GM12878 (cell line): ENCODE data around the gene REM2.

ENCODE experiments used
- NFYB ChIP-seq: IDR thresholded peaks from 2 replicates; pipeline ENCODE4 v1.6.1; 2011; ENCODE audit warnings: low read depth, mild to moderate bottlenecking, low read length, improper control_type of control experiment, moderate library complexity; ENCODE audit not compliant: insufficient read depth
- NR2C1 ChIP-seq: fragments of 450-650 bp; IDR thresholded peaks from 2 replicates; pipeline ENCODE4 v1.6.1; 2017; ENCODE audit warnings: antibody characterized with exemption, mild to moderate bottlenecking, moderate library complexity
- POLR2A ChIP-seq: IDR thresholded peaks from 2 replicates; pipeline ENCODE4 v1.6.1; 2011; ENCODE audit warnings: low read depth, mild to moderate bottlenecking, low read length
- RAD21 ChIP-seq: IDR thresholded peaks from 2 replicates; pipeline ENCODE4 v1.6.1; 2011; ENCODE audit warnings: mild to moderate bottlenecking, low read depth, low read length, moderate library complexity; ENCODE audit not compliant: insufficient read depth
- RB1 ChIP-seq: fragments of 450-650 bp; formaldehyde crosslinking; IDR thresholded peaks from 2 replicates; pipeline ENCODE4 v1.6.1; 2017; ENCODE audit warnings: mild to moderate bottlenecking, borderline replicate concordance
- RCOR1 ChIP-seq: conservative IDR thresholded peaks from 2 replicates; pipeline ENCODE4 v1.6.1; 2012; ENCODE audit warnings: low read depth, low read length, improper control_type of control experiment
- SIN3A ChIP-seq: IDR thresholded peaks from 2 replicates; pipeline ENCODE4 v1.6.1; 2012; ENCODE audit warnings: low read depth, low read length, improper control_type of control experiment
- TF ChIP-seq, protein P1 (sequence below), 3 experiments: IDR thresholded peaks in 2 of 3; conservative IDR thresholded peaks in 1 of 3; 2 replicates each; pipeline ENCODE4 v1.5.1; 2011; ENCODE audit warnings: low read depth in 3 of 3, low read length in 3 of 3, mild to moderate bottlenecking in 3 of 3, control low read depth in 2 of 3, moderate library complexity in 2 of 3, inconsistent platforms in 1 of 3, mixed read lengths in 1 of 3; ENCODE audit not compliant: control insufficient read depth in 2 of 3, insufficient read depth in 1 of 3; ENCODE audit errors: extremely low read depth in 1 of 3
- TF ChIP-seq, protein P2 (sequence below): IDR thresholded peaks from 2 replicates; pipeline ENCODE4 v1.6.1; 2011; ENCODE audit warnings: low read depth, mild to moderate bottlenecking, low read length, moderate library complexity, borderline replicate concordance; ENCODE audit errors: extremely low read depth
- TF ChIP-seq, protein P3 (sequence below): fragments of 450-650 bp; formaldehyde crosslinking; IDR thresholded peaks from 2 replicates; pipeline ENCODE4 v1.4.0; 2020; ENCODE audit warnings: mild to moderate bottlenecking, moderate library complexity
- TF ChIP-seq, protein P4 (sequence below): IDR thresholded peaks from 2 replicates; pipeline ENCODE4 v1.6.1; 2012; ENCODE audit warnings: mild to moderate bottlenecking, low read depth, low read length

DNA sequence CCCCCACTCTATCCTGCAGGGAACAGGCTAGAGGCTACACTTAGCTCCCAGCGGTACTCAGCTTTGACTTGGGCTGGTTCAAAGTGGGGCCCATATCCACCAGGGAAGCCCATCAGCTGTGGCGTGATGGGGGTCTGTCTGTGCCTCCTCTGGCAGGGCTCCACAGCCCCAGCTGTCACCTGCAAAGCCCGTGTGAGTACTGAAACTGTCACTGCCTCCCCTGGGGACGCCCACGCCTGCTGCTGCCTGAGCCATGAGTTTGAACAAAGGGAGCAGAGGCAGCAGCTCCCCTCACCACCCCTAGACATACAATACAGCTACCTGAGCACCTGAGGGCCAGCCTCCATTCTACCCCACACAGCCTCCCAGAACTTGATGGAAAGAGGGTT lies 5.0 kb downstream of the REM2 start:
- TF ChIP-seq, protein P1, sequence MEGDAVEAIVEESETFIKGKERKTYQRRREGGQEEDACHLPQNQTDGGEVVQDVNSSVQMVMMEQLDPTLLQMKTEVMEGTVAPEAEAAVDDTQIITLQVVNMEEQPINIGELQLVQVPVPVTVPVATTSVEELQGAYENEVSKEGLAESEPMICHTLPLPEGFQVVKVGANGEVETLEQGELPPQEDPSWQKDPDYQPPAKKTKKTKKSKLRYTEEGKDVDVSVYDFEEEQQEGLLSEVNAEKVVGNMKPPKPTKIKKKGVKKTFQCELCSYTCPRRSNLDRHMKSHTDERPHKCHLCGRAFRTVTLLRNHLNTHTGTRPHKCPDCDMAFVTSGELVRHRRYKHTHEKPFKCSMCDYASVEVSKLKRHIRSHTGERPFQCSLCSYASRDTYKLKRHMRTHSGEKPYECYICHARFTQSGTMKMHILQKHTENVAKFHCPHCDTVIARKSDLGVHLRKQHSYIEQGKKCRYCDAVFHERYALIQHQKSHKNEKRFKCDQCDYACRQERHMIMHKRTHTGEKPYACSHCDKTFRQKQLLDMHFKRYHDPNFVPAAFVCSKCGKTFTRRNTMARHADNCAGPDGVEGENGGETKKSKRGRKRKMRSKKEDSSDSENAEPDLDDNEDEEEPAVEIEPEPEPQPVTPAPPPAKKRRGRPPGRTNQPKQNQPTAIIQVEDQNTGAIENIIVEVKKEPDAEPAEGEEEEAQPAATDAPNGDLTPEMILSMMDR (IDR thresholded peaks at IDR 0.05 in 2 of 3, conservative IDR thresholded peaks at IDR 0.05 in 1 of 3; ENCODE audit: control insufficient read depth in 2 of 3, extremely low read depth in 1 of 3, insufficient read depth in 1 of 3, low read depth in 3 of 3, low read length in 3 of 3), result no peak
- TF ChIP-seq, protein P2, sequence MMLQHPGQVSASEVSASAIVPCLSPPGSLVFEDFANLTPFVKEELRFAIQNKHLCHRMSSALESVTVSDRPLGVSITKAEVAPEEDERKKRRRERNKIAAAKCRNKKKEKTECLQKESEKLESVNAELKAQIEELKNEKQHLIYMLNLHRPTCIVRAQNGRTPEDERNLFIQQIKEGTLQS, result no peak
- TF ChIP-seq RB1, result no peak
- TF ChIP-seq RAD21, result no peak
- TF ChIP-seq, protein P3, sequence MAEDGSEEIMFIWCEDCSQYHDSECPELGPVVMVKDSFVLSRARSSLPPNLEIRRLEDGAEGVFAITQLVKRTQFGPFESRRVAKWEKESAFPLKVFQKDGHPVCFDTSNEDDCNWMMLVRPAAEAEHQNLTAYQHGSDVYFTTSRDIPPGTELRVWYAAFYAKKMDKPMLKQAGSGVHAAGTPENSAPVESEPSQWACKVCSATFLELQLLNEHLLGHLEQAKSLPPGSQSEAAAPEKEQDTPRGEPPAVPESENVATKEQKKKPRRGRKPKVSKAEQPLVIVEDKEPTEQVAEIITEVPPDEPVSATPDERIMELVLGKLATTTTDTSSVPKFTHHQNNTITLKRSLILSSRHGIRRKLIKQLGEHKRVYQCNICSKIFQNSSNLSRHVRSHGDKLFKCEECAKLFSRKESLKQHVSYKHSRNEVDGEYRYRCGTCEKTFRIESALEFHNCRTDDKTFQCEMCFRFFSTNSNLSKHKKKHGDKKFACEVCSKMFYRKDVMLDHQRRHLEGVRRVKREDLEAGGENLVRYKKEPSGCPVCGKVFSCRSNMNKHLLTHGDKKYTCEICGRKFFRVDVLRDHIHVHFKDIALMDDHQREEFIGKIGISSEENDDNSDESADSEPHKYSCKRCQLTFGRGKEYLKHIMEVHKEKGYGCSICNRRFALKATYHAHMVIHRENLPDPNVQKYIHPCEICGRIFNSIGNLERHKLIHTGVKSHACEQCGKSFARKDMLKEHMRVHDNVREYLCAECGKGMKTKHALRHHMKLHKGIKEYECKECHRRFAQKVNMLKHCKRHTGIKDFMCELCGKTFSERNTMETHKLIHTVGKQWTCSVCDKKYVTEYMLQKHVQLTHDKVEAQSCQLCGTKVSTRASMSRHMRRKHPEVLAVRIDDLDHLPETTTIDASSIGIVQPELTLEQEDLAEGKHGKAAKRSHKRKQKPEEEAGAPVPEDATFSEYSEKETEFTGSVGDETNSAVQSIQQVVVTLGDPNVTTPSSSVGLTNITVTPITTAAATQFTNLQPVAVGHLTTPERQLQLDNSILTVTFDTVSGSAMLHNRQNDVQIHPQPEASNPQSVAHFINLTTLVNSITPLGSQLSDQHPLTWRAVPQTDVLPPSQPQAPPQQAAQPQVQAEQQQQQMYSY (CRISPR knock-in tag), result no peak
- TF ChIP-seq SIN3A, result no peak
- no peak for TF ChIP-seq RCOR1
- TF ChIP-seq, protein P4, sequence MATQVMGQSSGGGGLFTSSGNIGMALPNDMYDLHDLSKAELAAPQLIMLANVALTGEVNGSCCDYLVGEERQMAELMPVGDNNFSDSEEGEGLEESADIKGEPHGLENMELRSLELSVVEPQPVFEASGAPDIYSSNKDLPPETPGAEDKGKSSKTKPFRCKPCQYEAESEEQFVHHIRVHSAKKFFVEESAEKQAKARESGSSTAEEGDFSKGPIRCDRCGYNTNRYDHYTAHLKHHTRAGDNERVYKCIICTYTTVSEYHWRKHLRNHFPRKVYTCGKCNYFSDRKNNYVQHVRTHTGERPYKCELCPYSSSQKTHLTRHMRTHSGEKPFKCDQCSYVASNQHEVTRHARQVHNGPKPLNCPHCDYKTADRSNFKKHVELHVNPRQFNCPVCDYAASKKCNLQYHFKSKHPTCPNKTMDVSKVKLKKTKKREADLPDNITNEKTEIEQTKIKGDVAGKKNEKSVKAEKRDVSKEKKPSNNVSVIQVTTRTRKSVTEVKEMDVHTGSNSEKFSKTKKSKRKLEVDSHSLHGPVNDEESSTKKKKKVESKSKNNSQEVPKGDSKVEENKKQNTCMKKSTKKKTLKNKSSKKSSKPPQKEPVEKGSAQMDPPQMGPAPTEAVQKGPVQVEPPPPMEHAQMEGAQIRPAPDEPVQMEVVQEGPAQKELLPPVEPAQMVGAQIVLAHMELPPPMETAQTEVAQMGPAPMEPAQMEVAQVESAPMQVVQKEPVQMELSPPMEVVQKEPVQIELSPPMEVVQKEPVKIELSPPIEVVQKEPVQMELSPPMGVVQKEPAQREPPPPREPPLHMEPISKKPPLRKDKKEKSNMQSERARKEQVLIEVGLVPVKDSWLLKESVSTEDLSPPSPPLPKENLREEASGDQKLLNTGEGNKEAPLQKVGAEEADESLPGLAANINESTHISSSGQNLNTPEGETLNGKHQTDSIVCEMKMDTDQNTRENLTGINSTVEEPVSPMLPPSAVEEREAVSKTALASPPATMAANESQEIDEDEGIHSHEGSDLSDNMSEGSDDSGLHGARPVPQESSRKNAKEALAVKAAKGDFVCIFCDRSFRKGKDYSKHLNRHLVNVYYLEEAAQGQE, result no peak
- TF ChIP-seq NFYB, result no peak
- no peak for TF ChIP-seq NR2C1
- TF ChIP-seq POLR2A, result peak; percentile 86
